SK-N-MC (cell line): ENCODE data around the gene ZMAT2.
"Not testable (repeated sequence)": the region's sequence is repeated elsewhere in the genome, so short reads cannot be mapped to it uniquely, and the experiment has no call there.

Experiments
- DNase-seq: peaks from one replicate; pipeline ENCODE4 v3.0.0-alpha.2; 2011; ENCODE audit warnings: low read depth, low spot score
- H3K27ac ChIP-seq: fragments of 200-600 bp; sonication (generic); 2 replicates; pipeline ENCODE4 v1.5.1; 2016; ENCODE audit warnings: mixed run types
- H3K36me3 ChIP-seq: fragments of 200-600 bp; sonication (generic); 2 replicates; pipeline ENCODE4 v1.6.1; 2017; ENCODE audit warnings: antibody characterized with exemption, low read length, mixed read lengths; ENCODE audit not compliant: insufficient read depth
- H3K4me3 ChIP-seq: fragments of 200-600 bp; sonication (generic); 2 replicates; pipeline ENCODE4 v1.5.1; 2016
- H3K9ac ChIP-seq: fragments of 200-600 bp; sonication (generic); 2 replicates; pipeline ENCODE4 v1.8.0; 2017; ENCODE audit warnings: mixed run types, mixed read lengths; ENCODE audit not compliant: insufficient read length
- H3K9me3 ChIP-seq: fragments of 200-600 bp; sonication (generic); 2 replicates; pipeline ENCODE4 v1.6.1; 2017; ENCODE audit warnings: low read depth, mild to moderate bottlenecking, antibody characterized with exemption, low read length, moderate library complexity, mixed read lengths
- EZH2 ChIP-seq: fragments of 200-600 bp; sonication (generic); IDR thresholded peaks from one replicate; pipeline ENCODE4 v1.6.1; 2017; ENCODE audit warnings: antibody characterized with exemption
- FOXP2 ChIP-seq: optimal IDR thresholded peaks from 2 replicates; pipeline ENCODE3; 2011; ENCODE audit warnings: mild to moderate bottlenecking, moderate library complexity; ENCODE audit not compliant: insufficient read depth; ENCODE audit errors: extremely low read length, control extremely low read depth
- POLR2AphosphoS5 ChIP-seq: IDR thresholded peaks from 2 replicates; pipeline ENCODE4 v1.6.1; 2012; ENCODE audit warnings: mild to moderate bottlenecking, low read depth, low read length, borderline replicate concordance

The ZMAT2 gene, protein sequence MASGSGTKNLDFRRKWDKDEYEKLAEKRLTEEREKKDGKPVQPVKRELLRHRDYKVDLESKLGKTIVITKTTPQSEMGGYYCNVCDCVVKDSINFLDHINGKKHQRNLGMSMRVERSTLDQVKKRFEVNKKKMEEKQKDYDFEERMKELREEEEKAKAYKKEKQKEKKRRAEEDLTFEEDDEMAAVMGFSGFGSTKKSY

DNA sequence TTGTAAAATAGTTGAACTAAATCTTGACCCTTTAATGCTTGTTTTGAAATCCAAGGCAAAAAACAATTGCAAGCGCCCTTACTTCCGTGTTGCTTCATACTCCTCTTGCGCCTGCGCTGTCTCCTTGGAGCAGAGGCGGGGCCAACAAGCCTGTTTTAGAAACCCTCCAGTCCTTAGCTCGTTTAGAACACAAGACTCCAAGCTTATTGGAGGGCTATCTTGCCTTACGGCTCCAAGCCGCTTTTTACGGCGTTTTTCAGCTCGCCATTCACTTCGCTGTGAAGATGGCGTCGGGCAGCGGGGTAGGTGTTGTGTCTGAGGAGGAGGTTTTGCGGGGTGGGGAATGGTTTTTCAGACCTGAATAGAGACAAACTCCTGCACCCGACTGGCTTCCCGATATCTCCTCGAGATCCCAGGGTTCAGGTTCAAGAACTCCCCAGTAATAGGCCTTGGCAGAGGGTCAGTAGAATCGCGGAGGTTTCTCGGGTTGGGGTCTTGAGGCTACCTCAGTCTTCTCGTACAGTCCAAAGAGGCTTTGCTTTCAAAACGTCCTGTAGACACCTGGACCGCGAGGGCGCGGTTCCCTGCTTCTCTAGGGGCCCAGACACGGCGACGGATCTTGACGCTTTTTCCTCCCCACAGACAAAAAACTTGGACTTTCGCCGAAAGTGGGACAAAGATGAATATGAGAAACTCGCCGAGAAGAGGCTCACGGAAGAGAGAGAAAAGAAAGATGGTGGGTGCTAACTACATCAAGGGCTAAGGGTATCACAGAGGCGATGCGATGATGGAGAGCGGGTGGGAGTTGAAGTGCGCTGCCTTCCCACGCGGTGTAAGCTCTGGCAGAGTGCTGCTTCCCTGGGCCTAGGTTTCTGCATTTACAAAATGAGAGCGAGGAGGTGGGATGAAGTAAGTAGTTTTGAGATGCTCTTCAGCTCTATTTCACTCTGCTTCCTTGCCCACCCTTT is at the start of gene ZMAT2:
Gene ZMAT2, plus strand, starts transcription at position 271 of the 968 bp plus-strand sequence. Its CDS starts 14 bp downstream, at position 285.
- Histone ChIP-seq H3K4me3 (peak within 1 kb of the TSS; percentile 92), H3K36me3 (peaks cover 73% of the 10 kb centered on the region), H3K9me3 (no peaks in the 10 kb centered on the region), H3K9ac (peak within 1 kb of the TSS; percentile 90), H3K27ac (peak within 1 kb of the TSS; percentile 56; the same call in 1 of the 2 replicates)
- peak; percentile 97 for DNase-seq
- TF ChIP-seq EZH2 = no peak
- no peak for TF ChIP-seq FOXP2
- peak; percentile 94 for TF ChIP-seq POLR2AphosphoS5

DNA sequence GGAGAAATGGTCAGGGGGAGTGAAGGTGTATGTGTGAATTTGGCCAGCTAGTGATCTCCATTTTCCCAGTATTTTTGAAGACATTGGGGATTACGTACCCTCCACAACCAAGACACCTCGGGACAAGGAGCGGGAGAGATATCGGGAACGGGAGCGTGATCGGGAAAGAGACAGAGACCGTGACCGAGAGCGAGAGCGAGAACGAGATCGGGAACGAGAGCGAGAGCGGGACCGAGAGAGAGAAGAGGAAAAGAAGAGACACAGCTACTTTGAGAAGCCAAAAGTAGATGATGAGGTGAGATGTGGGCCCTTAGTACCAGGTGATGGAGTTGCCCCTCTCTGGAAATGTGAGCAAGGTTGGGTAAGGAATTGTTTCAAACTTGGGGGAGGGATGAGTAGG is 41.4 kb upstream of the ZMAT2 start:
- DNase-seq = no peak
- Histone ChIP-seq H3K9me3 (no peaks in the 10 kb centered on the region), H3K9ac (no peak overlapping the region), H3K27ac (no peak overlapping the region), H3K36me3 (peaks cover 81% of the 10 kb centered on the region), H3K4me3 (no peak overlapping the region)
- no peak for TF ChIP-seq EZH2
- no peak for TF ChIP-seq POLR2AphosphoS5
- no peak for TF ChIP-seq FOXP2

DNA sequence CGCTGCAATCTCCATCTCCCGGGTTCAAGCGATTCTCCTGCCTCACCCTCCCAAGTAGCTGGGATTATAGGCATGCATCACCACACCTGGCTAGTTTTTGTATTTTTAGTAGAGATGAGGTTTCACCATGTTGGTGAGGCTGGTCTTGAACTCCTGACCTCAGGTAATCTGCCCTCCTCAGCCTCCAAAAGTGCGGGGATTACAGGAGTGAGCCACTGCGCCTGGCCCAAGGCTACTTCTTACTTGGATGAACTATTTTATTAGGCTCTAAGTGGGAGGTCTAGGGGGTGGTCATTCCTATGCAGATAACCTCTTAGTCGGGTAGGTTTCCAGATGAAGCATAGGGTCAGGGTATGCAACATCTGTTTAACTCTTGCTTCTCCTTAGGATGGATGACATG is 39.9 kb upstream of the ZMAT2 start:
- DNase-seq, H3K9me3 ChIP-seq, H3K27ac ChIP-seq, H3K9ac ChIP-seq, H3K4me3 ChIP-seq: not testable (repeated sequence)
- H3K36me3 ChIP-seq = peaks cover 66% of the 10 kb centered on the region

DNA sequence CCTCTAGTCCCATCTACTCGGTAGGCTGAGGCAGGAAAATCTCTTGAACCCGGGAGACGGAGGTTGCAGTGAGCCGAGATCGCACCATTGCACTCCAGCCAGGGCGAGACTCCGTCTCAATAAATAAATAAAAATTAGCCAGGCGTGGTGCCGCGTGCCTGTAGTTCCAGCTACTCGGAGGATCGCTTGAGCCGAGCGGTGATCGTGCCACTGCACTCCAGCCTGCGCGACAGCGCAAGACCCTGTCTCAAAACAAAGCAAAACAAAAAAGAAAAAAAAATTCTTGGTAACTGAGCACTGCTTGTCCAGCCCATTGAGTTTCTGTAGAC is 36.3 kb upstream of the ZMAT2 start:
- no peak for TF ChIP-seq EZH2
- TF ChIP-seq POLR2AphosphoS5 = no peak
- no peak for TF ChIP-seq FOXP2
- Histone ChIP-seq H3K36me3 (peaks cover 51% of the 10 kb centered on the region), H3K9ac (peak overlapping the region; percentile 86), H3K9me3 (no peaks in the 10 kb centered on the region), H3K27ac (peak overlapping the region; percentile 85), H3K4me3 (peak overlapping the region; percentile 80)
- DNase-seq = no peak

DNA sequence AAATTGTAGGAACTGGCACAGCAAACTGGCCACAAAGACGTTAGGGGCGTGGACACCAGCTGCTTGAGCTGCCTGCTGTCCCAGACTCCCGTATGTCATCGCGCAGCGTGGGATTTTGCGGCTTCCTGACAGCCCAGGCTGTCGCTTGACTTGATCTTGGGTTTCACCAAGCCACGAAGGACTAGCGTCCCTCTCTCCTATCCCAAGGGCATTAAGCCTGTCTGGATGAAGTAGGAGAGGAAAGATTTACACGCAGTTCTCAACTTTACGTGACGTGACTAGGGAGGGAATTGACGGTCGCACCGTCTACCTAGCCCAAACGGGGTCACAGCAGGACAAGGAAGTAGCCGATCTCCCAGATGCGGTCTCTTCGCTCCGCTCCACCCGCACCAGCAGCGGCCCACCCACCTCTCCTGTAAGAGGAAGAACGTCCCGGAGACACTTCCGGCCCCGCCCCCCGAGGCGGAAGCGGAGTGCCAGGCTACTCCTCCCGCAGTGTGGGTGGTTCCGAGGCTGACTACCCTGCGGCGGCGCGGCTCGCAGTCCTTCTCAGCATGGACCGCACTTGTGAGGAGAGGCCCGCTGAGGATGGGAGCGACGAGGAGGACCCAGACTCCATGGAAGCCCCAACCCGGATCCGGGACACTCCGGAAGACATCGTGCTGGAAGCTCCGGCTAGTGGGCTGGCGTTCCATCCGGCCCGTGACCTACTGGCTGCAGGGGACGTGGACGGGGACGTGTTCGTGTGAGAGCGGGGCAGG is 35.7 kb upstream of the ZMAT2 start, which contains the start of gene WDR55:
Gene WDR55, plus strand, starts transcription at position 546 of the 761 bp plus-strand sequence. Its CDS starts 9 bp downstream, at position 555.
- DNase-seq = peak; percentile 57
- TF ChIP-seq EZH2 = no peak
- peak; percentile 68 for TF ChIP-seq FOXP2
- peak; percentile 95 for TF ChIP-seq POLR2AphosphoS5
- H3K36me3 ChIP-seq = peaks cover 51% of the 10 kb centered on the region
- H3K9ac ChIP-seq = peak within 1 kb of the TSS; percentile 86
- no peaks in the 10 kb centered on the region for H3K9me3 ChIP-seq
- H3K4me3 ChIP-seq = peak within 1 kb of the TSS; percentile 80
- peak within 1 kb of the TSS; percentile 85 for H3K27ac ChIP-seq

DNA sequence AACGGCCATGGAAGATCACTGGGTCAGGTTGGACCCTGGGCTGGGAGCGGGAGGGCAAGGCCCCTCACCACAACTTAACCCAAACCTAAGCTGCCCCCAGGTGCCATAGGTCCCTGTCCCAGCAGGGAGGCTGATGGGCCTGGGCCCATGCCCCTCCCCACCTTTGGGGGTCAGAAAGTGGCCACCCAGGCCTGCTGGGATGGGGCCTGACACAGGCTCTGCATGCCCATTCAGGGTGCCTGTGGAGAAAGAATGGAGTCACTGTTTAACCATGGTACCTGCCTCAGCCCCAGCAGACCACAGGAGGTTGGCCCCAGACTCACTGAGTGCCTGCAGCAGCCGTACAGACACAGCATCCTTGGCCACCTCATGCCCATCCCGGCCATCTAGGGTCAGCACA is 29.2 kb upstream of the ZMAT2 start:
- H3K36me3 ChIP-seq = peaks cover 50% of the 10 kb centered on the region; the same call in 1 of the 2 replicates
- not testable (repeated sequence) for H3K9ac ChIP-seq, H3K27ac ChIP-seq, H3K4me3 ChIP-seq, DNase-seq, H3K9me3 ChIP-seq

DNA sequence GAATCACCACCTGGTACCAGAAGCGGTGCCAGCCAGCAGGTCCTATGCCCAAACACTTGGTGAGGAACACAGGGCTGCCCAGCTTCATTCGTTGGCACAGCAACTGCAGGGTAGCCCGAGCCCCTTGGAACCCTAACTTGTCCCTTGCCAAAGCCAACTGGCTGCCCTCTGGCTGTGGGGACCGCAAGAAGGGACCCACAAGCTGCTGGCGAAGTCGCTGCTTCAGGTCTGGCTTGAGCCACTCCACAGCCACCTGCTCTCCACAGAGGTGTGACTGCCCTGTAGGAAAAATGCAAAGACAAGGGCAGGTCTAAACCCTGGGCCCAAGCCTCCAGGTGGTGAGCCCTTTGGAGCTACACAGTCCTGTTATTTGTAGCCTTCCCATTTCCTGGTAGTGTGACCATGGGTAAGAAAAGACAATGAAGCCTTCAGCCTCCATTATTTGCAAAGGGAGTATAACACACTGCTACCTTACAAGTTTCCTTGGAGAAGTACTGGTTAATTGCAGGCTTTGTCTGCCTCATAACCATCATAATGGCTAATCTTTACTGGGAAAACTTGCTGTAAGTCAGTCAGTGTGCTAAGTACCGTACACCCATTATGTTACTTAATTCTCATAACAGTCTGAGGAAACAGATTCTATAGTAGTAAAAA is 28.6 kb upstream of the ZMAT2 start:
- Histone ChIP-seq H3K27ac (peak overlapping the region; percentile 46; the same call in 1 of the 2 replicates), H3K36me3 (peaks cover 55% of the 10 kb centered on the region; the same call in 1 of the 2 replicates), H3K9me3 (no peaks in the 10 kb centered on the region), H3K9ac (no peak overlapping the region), H3K4me3 (no peak overlapping the region)
- TF ChIP-seq FOXP2 = no peak
- no peak for TF ChIP-seq EZH2
- no peak for TF ChIP-seq POLR2AphosphoS5
- DNase-seq = no peak
